ENCODE measurements around the gene ADPRHL1.

ADPRHL1 gene

GRCh38 chr13:113427562-113428468 is 25.5 kb downstream of the ADPRHL1 start:
- Histone ChIP-seq H3K4me1 (ENCODE audit: insufficient read depth, low read length) (no peaks in the 10 kb centered on the region), H3K9me3 (ENCODE audit: control insufficient read depth, insufficient read depth, low read length) (no peaks in the 10 kb centered on the region), H3K9ac (ENCODE audit: low read depth, low read length) (no peak overlapping the region), H3K36me3 (ENCODE audit: insufficient read depth, low read length) (no peaks in the 10 kb centered on the region)

DNA sequence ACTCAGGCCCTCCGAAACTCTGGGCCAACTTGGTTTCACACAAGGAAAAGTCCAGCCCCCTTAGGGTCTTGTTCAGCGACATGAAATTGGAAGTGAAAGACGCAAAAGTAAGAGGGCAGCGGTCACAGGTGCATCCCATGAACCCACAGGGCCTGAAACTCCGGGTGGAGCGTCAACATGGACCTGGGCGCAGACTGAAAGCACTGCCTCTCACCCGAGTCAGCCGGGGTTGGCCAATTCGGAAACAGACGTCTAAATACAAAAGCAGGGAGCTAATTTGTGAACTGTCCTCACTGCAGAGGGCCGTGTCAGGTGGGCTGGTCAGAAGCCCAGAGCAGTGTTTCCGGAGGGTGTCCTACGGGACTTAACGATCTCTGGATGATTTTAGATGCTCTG is 26.7 kb downstream of the ADPRHL1 start:
- no peaks in the 10 kb centered on the region for H3K36me3 ChIP-seq (ENCODE audit: insufficient read depth, low read length)
- H3K9ac ChIP-seq (ENCODE audit: low read depth, low read length), result no peak overlapping the region
- H3K4me1 ChIP-seq (ENCODE audit: insufficient read depth, low read length), result peaks cover 10% of the 10 kb centered on the region
- H3K9me3 ChIP-seq (ENCODE audit: control insufficient read depth, insufficient read depth, low read length), result no peaks in the 10 kb centered on the region

- Histone ChIP-seq H3K9me3 (ENCODE audit: control insufficient read depth, insufficient read depth, low read length) (no peaks in the 10 kb centered on the region), H3K9ac (ENCODE audit: low read depth, low read length) (no peak overlapping the region), H3K36me3 (ENCODE audit: insufficient read depth, low read length) (no peaks in the 10 kb centered on the region), H3K4me1 (ENCODE audit: insufficient read depth, low read length) (peaks cover 11% of the 10 kb centered on the region)
Measured at GRCh38 chr13:113425941-113426590, 27.2 kb downstream of the ADPRHL1 start.

DNA sequence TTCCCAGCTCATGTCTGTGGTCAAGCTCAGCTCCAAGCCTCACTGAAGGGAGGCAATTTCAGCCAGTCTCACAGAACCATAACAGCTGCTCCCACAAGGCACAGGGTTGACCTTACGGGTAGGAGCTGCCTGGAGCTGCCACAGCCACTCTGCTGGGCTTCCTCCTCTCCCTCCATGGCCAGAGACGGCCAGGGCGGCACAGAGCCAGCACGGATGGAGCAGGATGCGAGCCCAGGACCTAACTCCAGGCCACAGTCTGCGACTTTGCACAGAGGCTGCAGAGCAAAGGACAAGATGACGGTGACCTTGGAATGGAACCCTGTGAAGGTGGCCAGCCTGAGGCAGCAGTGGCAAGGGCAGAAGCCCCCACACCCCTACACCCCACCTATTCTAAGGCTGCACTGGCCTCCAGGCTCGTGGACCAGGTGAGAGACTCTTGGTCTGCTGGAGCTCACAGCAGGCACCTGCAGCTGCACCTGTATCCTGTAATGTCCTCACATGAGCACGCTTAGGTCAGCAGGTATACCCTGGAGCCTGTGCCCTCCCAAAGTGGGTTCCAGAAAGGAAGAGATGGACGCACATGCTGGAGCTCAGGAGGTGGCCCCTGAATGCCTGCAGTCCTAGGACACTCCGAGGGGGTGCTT is 29.6 kb downstream of the ADPRHL1 start:
- H3K9ac ChIP-seq (ENCODE audit: low read depth, low read length), result no peak overlapping the region
- H3K9me3 ChIP-seq (ENCODE audit: control insufficient read depth, insufficient read depth, low read length), result no peaks in the 10 kb centered on the region
- H3K36me3 ChIP-seq (ENCODE audit: insufficient read depth, low read length), result no peaks in the 10 kb centered on the region
- H3K4me1 ChIP-seq (ENCODE audit: insufficient read depth, low read length), result peaks cover 11% of the 10 kb centered on the region

- H3K4me1 ChIP-seq (ENCODE audit: insufficient read depth, low read length), result peaks cover 11% of the 10 kb centered on the region
- H3K9ac ChIP-seq (ENCODE audit: low read depth, low read length), result no peak overlapping the region
- H3K36me3 ChIP-seq (ENCODE audit: insufficient read depth, low read length), result no peaks in the 10 kb centered on the region
- no peaks in the 10 kb centered on the region for H3K9me3 ChIP-seq (ENCODE audit: control insufficient read depth, insufficient read depth, low read length)
Measured at GRCh38 chr13:113422807-113423519, 30.3 kb downstream of the ADPRHL1 start.

- no peak overlapping the region for H3K9ac ChIP-seq (ENCODE audit: low read depth, low read length)
Measured at GRCh38 chr13:113421673-113422270, 31.5 kb downstream of the ADPRHL1 start.

GRCh38 chr13:113420833-113421600 is 32.3 kb downstream of the ADPRHL1 start:
- Histone ChIP-seq H3K9me3 (ENCODE audit: control insufficient read depth, insufficient read depth, low read length) (no peaks in the 10 kb centered on the region), H3K36me3 (ENCODE audit: insufficient read depth, low read length) (no peaks in the 10 kb centered on the region), H3K4me1 (ENCODE audit: insufficient read depth, low read length) (peaks cover 11% of the 10 kb centered on the region), H3K9ac (ENCODE audit: low read depth, low read length) (no peak overlapping the region)

More at GRCh38 chr13:113421673-113422270, 31.5 kb downstream of the ADPRHL1 start:
- Histone ChIP-seq H3K4me1 (ENCODE audit: insufficient read depth, low read length) (peaks cover 11% of the 10 kb centered on the region), H3K36me3 (ENCODE audit: insufficient read depth, low read length) (no peaks in the 10 kb centered on the region), H3K9me3 (ENCODE audit: control insufficient read depth, insufficient read depth, low read length) (no peaks in the 10 kb centered on the region)

- H3K36me3 ChIP-seq (ENCODE audit: insufficient read depth, low read length), result no peaks in the 10 kb centered on the region
- H3K9ac ChIP-seq (ENCODE audit: low read depth, low read length), result no peak overlapping the region
- H3K9me3 ChIP-seq (ENCODE audit: control insufficient read depth, insufficient read depth, low read length), result no peaks in the 10 kb centered on the region
- H3K4me1 ChIP-seq (ENCODE audit: insufficient read depth, low read length), result peaks cover 11% of the 10 kb centered on the region
Measured at GRCh38 chr13:113420232-113420631, 33.1 kb downstream of the ADPRHL1 start.

GRCh38 chr13:113419531-113420193 is 33.6 kb downstream of the ADPRHL1 start:
- peaks cover 11% of the 10 kb centered on the region for H3K4me1 ChIP-seq (ENCODE audit: insufficient read depth, low read length)
- no peaks in the 10 kb centered on the region for H3K9me3 ChIP-seq (ENCODE audit: control insufficient read depth, insufficient read depth, low read length)
- no peak overlapping the region for H3K9ac ChIP-seq (ENCODE audit: low read depth, low read length)
- no peaks in the 10 kb centered on the region for H3K36me3 ChIP-seq (ENCODE audit: insufficient read depth, low read length)

- Histone ChIP-seq H3K4me1 (ENCODE audit: insufficient read depth, low read length) (peaks cover 11% of the 10 kb centered on the region), H3K9me3 (ENCODE audit: control insufficient read depth, insufficient read depth, low read length) (no peaks in the 10 kb centered on the region), H3K9ac (ENCODE audit: low read depth, low read length) (no peak overlapping the region), H3K36me3 (ENCODE audit: insufficient read depth, low read length) (no peaks in the 10 kb centered on the region)
Measured at GRCh38 chr13:113418722-113419049, 34.6 kb downstream of the ADPRHL1 start.

DNA sequence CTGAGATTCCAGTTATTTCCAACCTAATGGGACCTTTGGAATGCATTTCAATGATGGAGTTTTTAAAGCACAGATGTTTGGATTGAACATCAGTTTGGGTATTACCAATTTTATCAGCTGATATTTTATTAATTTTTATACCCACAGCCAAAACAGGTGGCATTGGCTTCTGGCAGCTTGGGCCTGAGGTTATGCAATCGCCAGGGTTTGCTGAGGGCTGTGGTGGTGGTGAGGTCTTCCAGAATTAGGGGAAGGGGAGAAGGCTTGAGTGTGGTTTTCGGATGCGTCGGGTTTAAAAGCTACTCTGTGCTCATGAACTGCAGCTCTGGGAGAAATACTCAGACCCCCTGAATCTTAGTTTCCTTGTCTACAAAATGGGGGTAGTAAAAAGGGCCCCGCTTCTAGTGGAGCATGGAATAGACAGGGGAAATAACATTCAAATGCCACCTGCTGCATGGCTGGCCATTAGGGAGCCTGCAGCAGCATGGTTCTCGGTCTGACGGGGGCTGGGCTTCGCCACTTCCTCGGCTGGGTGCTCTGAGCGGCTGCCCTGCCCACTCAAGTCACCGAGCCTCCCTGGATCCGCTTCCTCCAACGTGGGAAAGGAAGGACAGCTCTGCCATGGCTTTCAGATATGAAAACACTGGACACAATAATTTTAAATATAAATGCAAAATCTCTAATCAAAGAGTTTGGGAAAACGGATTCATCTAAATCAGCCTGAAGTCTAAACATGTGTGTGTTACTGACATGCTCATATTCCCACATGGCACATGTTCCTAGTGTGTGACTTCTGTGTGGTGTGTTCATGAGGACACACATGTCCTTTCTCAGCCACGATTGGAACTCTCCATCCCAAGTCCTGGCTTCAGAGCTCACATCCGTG is 35.2 kb downstream of the ADPRHL1 start:
- peaks cover 11% of the 10 kb centered on the region for H3K4me1 ChIP-seq (ENCODE audit: insufficient read depth, low read length)

GRCh38 chr13:113417008-113417751 is 36.1 kb downstream of the ADPRHL1 start:
- H3K36me3 ChIP-seq (ENCODE audit: insufficient read depth, low read length), result no peaks in the 10 kb centered on the region
- H3K9me3 ChIP-seq (ENCODE audit: control insufficient read depth, insufficient read depth, low read length), result no peaks in the 10 kb centered on the region
- H3K4me1 ChIP-seq (ENCODE audit: insufficient read depth, low read length), result peaks cover 8% of the 10 kb centered on the region; the same call in 1 of the 2 replicates
- H3K9ac ChIP-seq (ENCODE audit: low read depth, low read length), result no peak overlapping the region

More for the DNA sequence above, 35.2 kb downstream of the ADPRHL1 start:
- Histone ChIP-seq H3K9me3 (ENCODE audit: control insufficient read depth, insufficient read depth, low read length) (no peaks in the 10 kb centered on the region), H3K36me3 (ENCODE audit: insufficient read depth, low read length) (no peaks in the 10 kb centered on the region), H3K9ac (ENCODE audit: low read depth, low read length) (no peak overlapping the region)

All from ES-I3 (cell line).